Inflammatory macrophage (primary cell): ENCODE data around the gene CALHM1.
A peak's percentile ranks its signal among the peaks of the same experiment; 100 is the strongest.

Experiments used
- DNase-seq, 2 donors: peaks; one replicate each; pipeline ENCODE4 v3.0.0-alpha.2; 2020 to 2022

CALHM1 gene

DNA sequence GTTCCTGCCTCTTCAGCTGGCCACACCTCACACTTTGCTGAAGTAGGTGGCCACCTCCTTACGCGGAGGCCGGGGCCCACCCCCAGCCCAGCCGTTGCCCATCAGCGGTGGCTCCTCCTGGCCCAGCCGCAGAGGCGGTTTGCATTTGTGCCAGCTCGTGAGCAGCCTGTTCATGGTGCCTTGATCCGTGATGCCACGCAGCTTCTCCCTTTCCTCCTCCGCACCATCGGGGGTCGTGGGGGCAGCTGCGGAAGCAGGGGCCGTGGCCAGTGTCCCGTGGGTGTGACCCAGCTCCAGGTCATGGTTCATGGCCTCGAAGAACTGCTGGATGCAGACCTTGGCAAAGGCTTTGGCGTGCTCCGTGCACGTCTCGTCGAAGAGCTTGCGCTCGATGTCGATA is 3.5 kb downstream of the CALHM1 start:
- DNase-seq, result no peak

DNA sequence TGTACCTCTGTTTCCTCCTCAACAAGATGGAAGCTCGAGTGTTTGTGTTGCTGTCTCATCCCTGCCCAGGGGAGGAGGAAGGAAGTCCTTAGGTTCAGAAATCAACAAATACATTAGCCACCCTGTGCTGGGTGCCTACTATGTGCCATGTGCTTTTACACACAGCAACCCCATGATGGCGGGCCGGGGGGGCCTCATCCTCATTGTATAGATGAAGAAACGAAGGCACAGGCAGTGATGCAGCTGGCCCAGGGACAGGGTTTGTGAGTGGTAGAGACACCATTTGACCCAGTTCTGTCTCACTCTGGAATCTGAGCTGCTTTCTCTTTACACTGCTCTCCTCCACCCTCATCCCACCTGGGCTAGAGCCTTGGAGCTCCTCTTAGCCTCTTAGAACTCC is 4.7 kb downstream of the CALHM1 start:
- no peak for DNase-seq

DNA sequence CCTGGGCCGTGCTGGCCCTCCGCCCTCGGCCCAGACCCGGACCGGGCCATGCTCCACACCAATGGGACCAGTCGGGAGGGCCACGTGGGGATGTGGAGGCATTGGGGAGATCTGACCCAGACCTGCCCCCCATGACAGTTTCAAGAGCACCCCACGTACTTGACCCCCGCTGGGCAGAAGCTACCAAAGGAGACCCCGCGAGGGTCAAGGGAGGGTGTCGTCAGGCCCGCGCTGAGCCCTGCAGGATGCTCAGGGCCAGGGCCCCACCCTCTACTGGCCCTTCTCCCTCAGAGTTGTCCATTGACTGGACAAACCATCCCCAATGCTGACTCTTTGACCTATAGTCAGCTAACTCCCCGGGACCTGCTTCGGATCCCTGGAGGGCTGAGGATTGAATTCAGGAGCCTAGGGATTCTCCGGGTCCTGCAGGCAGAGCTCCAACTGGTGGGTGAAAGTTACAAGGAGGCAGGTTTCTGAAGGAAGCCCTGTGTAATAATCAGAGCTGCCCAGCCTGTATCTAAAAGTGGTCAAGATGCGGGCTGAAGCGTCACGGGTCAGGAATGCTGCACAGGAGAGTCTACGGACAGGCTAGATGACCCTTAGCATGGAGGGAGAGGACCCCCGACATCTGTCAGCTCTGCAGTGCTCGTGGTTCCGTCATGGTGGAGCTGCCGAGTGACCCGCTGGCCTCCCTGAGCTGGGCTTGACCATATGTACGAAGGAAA is 6.0 kb downstream of the CALHM1 start:
- DNase-seq, result no peak

DNA sequence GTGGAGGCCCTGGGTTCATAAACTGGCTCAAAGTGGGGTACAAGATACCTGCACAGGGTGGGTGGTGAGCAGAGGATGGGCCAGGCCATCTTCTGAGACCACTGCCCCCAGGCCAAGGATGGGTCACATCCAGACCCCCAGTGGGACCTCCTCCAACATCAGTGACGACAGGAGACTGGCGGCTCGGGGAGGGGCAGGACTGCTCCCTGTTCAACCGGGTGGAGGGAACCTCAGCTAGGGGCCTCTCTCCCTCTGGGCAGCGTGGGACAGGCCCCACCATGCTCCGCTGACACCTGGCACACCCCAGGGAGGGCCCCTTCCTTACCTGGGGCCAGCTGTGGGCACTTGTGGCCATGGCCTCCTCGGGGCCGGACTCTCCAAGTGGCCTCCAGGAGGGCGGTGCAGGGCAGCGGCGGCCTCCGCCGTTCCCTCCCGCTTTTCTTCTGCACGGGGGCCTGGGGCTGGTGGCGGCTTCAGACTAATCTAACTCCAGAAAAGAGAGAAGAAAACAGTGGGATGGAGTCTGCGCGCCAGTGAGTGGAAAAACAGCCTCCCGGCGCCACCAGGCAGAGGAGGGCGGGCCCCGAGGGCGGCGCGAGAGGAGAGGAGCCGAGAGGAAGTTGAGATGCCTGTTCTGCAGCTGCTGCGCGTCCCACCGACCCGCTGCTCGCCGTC is 6.7 kb downstream of the CALHM1 start, which contains the start of gene CALHM2:
Gene CALHM2 (minus strand): TSS at position 540 of the 675 bp plus-strand sequence. CDS start 2,429 bp downstream, outside the sequence.
- DNase-seq, result peak; percentile 64 to 70

DNA sequence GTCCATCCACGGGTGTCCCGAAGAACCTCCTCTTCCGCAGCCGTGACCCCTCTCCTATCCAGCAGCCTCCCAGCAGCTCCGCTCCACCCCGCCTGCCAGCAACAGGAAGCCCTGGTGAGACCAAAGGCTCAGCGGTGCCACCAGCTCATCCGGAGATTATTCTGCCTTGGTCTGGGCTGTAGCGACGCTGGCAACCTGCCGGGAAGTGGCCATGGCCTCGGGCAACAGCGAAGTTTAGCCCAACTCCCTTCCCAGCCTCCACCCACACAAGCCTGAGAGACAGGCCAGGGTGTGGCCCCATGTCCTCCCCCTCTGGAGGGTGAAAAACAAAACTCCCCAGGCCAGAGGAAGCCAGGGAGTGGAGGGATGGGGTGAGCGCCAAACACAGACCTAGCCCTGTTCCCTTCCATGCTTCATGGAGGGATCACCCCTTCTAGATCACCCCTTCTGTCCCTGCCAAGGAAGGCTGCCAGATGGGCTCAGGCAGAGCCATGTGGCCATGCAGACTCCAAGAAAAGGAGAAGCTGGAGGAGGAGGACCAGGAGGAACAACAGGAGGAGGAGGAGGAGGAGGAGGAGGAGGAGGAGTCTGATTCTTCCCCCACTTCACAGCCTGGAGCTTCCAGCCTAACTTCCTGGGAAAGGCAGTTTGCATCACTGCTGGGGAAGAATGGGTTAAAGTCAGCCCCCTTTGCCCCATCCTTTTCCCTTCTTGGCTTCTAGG is 7.4 kb downstream of the CALHM1 start:
- DNase-seq, result peak; percentile 64 to 72

DNA sequence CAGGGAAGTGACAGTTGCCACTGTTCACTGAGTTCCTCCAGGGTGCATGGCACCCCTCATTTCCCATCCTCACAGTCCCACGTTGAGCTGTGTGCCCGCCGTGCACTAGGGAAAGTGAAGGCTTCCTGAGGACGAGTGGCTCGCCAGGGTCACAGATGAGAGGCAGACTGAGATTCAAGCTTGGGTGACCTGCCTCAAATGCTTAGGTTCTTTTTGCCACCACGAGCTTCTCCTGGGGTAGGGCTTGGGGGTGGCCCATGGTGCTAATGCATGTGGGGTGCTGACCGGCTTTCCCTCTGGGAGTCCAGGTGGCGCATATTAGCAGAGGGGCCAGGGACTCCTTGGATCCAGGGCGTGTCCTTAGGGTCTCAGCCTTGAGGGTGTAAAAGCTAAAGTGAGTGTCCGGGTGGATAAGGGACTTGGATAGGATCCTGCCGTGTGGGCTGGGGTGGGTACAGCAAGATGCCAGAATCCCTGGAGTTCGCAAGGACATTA is 8.5 kb downstream of the CALHM1 start:
- no peak for DNase-seq

DNA sequence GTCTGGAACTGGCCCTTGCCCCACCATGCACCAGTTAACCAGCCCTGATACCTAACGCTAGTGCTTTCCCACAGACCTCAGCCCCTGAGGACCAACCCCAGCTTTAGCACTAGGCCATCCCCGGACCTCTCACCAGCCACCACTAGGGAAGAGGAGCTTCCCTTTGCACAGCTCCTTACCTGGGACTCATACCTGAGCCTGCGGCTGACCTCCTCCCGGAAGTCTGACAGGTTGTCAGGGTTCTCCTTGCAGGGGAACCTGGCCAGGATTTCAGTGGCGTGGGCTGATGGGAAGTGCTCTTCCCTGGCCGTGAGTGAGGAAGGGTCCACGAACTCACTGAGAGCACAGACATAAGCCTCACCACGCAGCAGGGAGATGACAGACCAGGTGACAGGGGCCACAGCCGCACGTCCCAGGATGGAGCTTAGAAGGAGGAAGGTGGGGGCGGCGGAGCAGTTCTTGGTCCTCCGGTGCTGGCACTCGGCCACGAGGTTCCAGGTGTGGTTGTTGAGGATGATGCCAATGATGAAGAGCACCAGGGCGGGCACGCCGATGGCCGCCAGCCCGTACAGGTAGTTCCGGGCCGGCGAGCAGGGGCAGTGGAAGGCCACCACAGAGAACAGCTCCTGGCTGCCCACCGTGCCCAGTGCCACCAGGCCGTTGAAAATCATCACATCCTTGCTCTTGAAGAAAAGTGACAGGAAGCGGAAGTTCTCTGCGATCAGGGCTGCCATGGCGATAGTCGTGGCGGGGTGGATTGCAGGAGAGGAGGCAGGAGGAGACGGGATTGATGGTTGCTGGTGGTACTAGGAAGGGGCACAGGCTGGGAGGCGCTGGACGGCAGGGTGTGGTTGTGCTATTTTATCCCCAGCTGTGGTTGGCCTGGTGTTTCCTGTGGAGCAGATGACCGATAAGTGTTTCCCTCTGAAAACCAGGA is 9.2 kb downstream of the CALHM1 start:
- no peak for DNase-seq

DNA sequence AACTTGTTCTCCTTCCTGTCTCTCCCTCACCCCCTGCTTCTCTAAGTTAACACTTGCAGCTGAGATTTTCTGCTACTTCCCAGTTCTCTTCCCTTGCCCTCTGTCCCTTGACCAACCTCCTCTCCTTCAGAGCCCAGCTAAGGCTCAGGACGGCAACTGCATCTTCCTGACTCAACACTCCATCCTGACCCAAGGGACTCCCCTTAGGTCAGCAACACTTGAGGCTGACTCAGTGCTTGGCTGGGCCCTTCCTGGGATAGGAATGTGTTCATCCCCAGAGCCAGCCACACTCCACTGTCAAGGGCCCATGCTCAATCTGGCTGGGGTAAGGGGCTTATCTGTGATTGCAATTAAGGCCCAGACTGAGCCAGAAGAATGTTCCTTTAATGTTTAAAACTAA is 10.0 kb downstream of the CALHM1 start:
- DNase-seq, result peak; percentile 43 to 63

DNA sequence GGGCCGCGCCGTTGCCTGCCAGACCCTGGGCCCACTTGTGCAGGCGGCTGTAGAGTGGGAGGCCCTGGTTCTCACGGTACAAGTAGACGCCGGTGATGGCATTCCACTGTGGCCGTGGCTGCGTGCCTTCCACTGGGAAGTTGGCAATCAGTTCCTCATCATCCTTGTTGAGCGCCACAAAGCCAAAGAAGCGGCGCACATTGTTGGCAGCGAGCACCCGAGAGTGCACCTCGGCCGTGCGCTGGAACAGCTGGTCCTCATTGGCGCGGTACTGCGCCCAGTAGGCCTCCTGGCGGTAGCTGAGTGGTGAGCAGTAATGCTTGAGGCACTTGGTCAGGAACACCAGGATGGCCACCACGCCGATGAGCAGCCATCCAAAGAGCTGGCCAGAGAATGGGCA is 11.5 kb downstream of the CALHM1 start:
- no peak for DNase-seq

DNA sequence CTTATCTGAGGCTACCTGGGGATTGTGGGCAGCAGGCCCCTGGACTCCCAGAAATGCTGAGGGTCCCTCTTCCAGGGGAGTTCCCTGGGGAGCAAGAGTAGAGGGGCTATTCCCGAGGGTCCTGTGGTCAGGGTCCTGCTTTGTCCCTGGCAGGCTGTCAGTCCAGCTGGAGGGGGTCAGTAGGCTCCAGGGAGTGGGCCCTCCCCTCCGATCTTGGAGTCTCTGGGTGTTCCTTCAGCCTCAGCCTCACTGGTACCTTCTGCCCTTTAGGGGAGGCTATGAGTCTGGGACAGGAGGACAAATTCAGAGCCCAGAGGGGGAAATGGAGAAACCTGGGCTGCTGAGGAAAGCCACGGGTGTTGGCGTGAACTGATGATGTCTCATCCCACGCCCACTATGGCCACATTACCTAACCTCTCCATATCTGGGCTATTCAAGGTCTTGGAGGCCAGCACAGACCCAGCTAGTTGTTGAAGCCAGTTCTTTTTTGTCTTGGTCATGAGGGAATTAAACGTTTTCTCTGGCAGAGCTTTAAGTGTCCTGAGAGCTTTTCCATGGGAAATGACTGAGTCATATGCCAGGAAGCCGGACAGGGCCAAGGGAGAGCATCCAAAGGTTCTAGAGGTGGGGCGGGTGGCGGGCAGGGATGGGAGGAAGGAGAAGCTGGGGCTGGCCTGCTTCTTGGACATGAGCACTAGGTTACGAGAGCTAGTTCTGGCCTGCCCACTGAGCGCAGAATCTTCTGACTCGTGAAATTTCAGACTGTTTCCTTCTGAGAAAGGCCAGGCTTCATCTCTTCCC is 12.7 kb downstream of the CALHM1 start:
- DNase-seq, result peak; percentile 57 to 71

DNA sequence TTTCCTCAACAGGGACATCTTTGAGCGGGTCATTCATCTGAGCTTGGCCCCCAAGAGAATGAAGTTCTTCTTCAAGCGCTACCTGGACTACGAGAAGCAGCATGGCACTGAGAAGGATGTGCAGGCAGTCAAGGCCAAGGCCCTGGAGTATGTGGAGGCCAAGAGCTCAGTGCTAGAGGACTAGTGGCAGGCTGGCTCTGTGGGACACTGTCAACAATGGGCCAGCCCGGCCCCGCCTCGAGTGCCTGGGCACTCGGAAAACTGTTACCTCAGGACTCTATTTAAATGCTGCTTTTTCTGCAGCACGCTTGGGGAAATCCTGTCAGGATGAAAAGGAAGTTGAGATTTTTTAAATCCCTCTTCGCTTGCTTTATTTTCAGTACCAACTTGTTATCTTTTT is 13.3 kb downstream of the CALHM1 start:
- no peak for DNase-seq

DNA sequence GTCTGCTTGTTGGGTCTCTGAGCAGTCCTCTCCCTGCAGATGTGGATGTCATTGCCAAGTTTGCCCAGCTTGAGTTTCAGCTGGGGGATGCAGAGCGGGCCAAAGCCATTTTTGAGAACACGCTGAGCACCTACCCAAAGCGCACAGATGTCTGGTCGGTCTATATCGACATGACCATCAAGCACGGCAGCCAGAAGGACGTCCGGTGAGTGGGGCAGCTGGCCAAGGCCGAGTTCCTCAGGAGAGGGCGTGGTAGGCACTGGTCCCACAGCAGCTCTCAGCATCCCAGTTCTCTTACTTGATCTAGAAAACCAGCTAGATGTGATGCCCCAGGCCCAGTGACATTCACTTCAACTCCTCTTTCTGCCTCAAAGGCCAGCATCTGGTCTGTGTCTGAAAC is 14.2 kb downstream of the CALHM1 start:
- no peak for DNase-seq

DNA sequence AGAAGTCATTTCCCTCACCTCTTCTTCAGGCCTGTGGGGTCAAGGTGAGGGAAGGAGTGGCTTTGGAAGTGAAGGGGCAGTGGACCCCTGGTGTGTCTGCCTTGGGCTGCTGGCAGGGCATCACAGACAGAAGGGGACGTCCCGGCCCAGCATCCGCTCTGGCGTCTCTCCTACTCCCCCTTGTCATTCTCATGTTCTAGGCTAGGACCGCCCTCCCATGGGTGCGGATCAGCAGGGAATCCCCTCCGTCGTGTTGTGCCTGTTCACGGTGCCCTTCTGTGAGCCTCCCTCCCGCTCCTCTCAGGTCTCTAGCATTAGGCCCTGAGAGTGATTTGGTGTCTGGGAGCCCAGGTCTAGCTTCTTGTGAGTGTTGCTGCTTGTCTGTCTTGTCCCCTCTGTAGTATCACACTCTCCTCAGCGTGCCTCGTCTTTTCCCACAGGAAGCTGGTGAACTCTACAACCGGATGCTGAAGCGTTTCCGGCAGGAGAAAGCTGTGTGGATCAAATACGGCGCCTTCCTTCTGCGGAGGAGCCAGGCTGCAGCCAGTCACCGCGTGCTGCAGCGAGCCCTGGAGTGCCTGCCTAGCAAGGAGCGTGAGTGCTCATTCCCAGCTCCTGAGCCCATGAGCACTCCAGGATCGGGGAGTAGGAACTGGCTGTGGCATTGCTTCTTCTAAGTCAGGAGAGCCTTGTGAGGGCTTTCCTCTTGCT is 15.1 kb downstream of the CALHM1 start:
- DNase-seq, result no peak

DNA sequence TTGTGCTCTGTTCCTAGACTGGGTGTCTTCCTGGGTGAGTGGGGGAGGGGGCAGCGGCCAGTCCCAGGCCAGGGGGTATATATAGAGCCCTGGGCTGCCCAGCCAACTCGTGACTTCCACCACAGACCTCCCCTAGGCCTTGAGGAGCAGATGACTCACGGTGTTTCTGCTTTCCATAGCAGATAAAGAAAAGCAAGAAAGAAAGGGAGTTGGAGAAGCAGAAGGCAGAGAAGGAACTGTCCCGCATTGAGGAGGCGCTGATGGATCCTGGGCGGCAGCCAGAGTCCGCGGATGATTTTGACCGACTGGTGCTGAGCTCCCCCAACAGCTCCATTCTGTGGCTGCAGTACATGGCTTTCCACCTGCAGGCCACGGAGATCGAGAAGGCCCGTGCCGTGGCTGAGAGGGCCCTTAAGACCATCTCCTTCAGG is 16.7 kb downstream of the CALHM1 start:
- DNase-seq, result peak; percentile 58 to 79

DNA sequence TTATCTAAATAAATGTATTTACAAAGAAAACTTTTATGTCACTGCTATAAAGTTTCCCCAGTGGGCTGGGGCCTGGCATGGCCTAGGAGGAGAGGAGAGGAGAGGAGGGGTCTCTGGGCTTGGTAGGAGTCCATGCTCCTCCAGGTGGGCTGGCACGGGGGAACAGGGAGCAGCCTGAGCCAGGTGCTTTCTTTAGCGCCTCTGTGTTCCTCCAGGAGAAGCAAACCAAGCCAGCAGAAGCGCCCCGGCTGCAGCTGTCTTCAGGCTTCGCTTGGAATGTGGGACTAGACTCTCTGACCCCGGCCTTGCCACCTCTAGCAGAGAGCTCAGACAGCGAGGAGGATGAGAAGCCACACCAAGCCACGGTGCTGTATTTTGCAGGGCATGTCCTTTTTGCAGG is 17.1 kb downstream of the CALHM1 start:
- no peak for DNase-seq

DNA sequence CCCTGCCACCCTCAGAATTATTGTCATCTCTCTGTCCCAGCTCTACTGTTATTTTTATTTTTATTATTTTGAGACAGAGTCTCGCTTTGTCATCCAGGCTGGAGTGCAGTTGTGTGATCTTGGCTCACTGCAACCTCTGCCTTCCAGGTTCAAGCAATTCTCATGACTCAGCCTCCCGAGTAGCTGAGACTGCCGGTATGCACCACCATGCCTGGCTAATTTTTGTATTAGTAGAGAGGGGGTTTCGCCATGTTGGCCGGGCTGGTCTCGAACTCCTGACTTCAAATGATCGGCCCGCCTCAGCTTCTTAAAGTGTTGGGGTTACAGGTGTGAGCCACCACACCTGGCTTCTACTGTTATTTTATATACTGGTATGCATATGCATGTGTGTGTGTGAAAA is 17.5 kb downstream of the CALHM1 start:
- DNase-seq, result no peak

DNA sequence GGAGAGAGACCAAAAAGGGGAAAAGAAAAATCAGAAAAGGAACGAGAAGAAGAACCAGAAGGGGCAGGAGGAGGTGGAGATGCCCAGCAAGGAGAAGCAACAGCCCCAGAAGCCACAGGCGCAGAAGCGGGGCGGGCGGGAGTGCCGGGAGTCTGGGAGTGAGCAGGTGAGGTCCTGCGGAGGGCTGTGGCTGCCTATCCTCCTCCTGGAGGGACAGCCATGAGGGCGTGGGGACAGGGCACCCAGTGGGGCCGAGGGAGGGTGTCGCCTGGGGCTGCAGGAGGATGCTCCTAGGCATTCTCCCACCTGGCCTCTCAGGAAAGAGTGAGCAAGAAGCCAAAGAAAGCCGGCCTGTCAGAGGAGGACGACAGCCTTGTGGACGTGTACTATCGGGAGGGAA is 18.3 kb downstream of the CALHM1 start:
- no peak for DNase-seq

DNA sequence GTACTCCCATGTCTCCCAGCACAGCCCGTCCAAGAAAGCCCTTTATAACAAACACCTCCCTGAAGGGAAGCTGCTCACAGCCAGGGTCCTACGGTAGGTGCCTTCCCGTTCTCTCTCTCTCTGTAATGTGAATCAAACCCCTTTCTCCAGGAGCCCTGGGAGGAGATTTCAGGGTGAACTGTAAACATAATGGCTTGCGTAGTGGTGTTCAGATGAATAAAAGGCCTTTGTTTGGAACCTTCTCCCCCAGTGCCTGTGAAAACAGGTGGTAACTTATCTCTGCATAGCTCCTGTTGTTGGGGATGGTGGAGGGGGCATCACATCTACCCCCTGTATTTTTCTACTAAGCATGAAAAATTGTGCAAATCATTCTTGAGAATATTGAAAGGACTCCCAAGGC is 18.9 kb downstream of the CALHM1 start:
- no peak for DNase-seq

DNA sequence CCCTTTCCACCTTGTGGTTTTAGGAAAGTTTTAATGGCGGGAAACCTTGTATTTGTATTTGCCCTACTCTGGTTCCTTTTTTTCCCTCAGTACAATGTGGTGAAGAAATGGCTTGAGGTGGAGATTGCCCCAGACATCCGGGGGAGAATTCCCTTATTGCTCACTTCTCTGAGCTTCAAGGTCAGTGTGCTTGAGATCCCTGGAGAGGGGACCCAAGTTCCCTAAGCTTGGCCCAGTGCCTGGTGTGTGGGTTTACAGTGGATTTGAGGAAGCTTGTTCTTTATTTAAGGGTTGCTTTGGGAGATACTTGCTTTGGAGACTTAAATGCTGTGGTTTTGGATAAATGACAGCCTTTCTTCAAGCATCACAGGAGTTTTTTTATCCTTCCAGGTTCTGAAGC is 24.8 kb downstream of the CALHM1 start:
- peak; percentile 92 to 96 for DNase-seq

DNA sequence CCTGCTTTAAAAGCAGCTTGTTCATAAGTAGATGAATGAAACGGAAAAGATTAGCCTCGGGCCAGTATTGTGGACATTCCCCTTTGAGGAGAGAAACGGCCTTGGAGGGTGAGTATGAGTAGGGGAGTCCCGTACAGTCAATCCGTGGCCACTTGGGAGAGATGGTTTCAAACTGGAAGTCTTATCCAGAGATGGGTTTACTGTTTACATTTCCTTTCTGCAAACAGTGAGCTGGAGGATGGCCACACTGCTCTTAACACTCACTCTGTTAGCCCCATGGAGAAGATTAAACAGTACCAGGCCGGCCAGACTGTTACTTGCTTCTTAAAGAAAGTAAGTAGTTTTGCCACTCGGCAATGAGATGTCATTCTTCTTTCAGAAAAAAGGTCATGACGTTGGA is 26.8 kb downstream of the CALHM1 start:
- no peak for DNase-seq

DNA sequence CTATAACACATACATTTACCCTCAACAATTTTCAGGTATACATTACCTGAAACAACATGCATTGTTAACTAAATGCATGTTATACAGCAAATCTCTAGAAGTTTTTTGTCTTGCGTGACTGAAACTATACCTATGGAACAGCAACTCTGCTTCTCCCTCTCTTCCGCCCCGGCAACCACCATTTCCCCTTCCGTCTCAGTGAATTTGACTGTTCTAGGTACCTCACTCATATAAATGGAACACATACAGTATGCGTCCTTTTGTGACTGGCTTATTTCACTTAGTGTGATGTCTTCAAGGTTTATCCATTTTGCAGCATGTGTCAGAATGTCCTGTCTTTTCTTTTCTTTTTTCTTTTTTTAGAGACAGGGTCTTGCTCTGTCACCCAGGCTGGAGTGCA is 29.1 kb downstream of the CALHM1 start:
- no peak for DNase-seq
